Epithelial cell of proximal tubule (primary cell): ENCODE results near the gene NKAP. TPM values are rescaled to one million over a fixed set of nuclear protein-coding genes. Genes with fewer than 3 reads are reported as not detected.
A peak's percentile ranks its signal among the peaks of the same experiment; 100 is the strongest.
"Not testable (repeated sequence)": the region's sequence is repeated elsewhere in the genome, so short reads cannot be mapped to it uniquely, and the experiment has no call there.

Experiments
- DNase-seq: peaks from one replicate; pipeline ENCODE4 v3.0.0-alpha.2; 2011; ENCODE audit warnings: low read depth
- H3K4me3 ChIP-seq: 2 replicates; pipeline ENCODE4 v1.5.1; 2011; ENCODE audit warnings: low read depth, mild to moderate bottlenecking, low read length
- total RNA-seq: library from RNA; depleted of rRNA; stranded (reverse); fragments of >200 nt; gene quantifications from 2 replicates; pipeline ENCODE4 v1.2.3, GENCODE V29; 2015
- TF ChIP-seq, protein P1 (sequence below): conservative IDR thresholded peaks from 2 replicates; pipeline ENCODE4 v1.5.1; 2012; ENCODE audit warnings: low read depth, mild to moderate bottlenecking, low read length

NKAP gene
- total RNA-seq, 1 donor from 2014 or later: 3.2 TPM

DNA sequence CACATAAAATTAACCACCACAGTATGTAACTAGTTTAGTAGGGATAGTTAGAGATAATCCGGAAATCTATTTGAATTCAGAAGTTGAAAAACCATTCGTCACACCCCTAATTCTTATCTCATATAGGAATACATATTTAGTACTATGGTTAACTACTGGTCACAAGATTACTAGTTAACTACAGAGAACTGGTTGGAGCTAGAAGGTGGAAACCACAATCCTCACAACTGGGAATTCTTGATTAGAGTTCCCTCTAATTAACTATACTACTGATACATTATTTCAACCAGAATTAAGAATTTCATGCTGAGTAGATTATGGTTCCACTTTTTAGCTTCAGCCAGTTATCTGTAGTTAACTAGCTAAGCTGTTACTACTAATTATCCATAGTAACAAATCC is 39.9 kb upstream of the NKAP start:
- no peak overlapping the region for H3K4me3 ChIP-seq
- DNase-seq: no peak
- TF ChIP-seq, protein P1, sequence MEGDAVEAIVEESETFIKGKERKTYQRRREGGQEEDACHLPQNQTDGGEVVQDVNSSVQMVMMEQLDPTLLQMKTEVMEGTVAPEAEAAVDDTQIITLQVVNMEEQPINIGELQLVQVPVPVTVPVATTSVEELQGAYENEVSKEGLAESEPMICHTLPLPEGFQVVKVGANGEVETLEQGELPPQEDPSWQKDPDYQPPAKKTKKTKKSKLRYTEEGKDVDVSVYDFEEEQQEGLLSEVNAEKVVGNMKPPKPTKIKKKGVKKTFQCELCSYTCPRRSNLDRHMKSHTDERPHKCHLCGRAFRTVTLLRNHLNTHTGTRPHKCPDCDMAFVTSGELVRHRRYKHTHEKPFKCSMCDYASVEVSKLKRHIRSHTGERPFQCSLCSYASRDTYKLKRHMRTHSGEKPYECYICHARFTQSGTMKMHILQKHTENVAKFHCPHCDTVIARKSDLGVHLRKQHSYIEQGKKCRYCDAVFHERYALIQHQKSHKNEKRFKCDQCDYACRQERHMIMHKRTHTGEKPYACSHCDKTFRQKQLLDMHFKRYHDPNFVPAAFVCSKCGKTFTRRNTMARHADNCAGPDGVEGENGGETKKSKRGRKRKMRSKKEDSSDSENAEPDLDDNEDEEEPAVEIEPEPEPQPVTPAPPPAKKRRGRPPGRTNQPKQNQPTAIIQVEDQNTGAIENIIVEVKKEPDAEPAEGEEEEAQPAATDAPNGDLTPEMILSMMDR: no peak

DNA sequence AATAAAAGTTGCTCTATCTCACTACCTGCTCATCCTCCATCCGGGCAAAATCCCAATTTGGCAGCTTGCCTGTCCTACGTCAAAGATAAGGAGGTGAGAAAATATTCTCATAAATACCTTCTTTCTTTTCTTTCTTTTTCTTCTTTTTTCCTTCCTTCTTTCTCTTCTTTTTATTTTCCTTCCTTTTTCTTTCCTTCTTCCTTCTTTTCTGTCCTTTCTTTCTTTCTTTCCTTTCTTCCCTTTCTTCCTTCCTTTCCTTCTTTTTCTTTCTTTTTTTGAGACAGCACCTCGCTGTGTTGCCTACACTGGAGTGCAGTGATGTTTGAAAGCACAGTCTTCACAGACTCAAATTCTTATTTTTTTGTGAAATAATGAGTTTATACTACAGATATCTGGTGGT is 38.6 kb upstream of the NKAP start:
- TF ChIP-seq, protein P1: no peak

DNA sequence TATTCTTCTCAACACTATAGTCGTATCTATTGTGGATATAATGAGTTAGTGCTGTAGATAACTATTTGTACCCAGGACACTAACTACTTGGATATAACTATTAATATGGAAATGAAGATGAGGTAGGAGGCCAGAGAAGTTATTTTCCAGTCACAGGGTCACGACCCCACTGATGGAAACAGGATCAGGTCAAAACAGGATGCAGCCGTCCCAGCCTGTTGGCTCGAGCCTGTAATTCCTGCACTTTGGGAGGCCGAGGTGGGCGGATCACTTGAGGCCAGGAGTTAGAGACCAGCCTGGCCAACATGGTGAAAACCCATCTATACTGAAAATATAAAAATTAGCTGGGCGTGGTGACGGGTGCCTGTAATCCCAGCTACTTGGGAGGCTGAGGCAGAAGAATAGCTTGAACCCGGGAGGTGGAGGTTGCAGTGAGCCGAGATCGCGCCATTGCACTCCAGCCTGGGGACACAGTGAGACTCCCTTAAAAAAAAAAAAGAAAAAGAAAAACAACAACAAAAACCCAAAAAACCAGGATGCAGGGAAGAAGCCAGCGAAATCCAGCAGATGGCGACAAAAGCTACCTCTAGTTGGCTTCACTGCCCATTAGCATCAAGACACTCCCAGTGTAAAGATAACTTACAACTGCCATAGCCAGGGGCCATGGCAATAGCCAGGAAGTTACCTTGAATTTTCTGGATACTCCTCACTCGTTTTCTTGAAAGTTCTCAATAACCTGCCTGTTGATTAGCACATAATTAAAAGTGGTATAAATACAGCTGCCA is 37.9 kb upstream of the NKAP start:
- no peak for DNase-seq
- TF ChIP-seq, protein P1: peak; percentile 56
- H3K4me3 ChIP-seq: no peak overlapping the region

More for the DNA sequence above, 38.6 kb upstream of the NKAP start:
- no peak for DNase-seq
- no peak overlapping the region for H3K4me3 ChIP-seq

DNA sequence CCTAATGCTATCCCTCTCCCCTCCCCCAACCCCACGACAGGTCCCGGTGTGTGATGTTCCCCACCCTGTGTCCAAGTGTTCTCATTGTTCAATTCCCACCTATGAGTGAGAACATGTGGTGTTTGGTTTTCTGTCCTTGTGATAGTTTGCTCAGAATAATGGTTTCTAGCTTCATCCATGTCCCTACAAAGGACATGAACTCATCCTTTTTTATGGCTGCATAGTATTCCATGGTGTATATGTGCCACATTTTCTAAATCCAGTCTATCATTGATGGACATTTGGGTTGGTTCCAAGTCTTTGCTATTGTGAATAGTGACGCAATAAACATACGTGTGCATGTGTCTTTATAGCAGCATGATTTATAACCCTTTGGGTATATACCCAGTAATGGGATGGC is 33.6 kb upstream of the NKAP start:
- not testable (repeated sequence) for DNase-seq, H3K4me3 ChIP-seq

DNA sequence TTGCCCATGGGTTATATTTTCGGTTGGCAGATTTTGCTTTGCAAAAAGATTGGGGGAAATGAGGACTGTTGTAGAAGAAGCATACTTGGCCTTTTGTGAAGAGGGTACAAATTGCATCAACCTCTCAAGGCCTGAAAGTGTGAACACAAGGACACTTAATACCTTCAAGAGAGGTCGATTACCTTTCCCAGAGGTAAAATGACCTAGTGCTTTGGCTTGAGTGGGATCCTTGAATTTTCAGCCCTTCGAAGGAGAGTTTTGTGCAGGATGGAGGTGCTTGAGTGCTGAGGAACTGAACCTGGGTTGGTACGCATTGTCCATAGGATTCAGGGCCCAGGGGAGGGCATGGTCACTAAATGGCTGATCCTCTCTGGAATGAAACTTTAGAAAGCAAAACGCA is 27.6 kb upstream of the NKAP start:
- TF ChIP-seq, protein P1: no peak
- no peak overlapping the region for H3K4me3 ChIP-seq
- no peak for DNase-seq

DNA sequence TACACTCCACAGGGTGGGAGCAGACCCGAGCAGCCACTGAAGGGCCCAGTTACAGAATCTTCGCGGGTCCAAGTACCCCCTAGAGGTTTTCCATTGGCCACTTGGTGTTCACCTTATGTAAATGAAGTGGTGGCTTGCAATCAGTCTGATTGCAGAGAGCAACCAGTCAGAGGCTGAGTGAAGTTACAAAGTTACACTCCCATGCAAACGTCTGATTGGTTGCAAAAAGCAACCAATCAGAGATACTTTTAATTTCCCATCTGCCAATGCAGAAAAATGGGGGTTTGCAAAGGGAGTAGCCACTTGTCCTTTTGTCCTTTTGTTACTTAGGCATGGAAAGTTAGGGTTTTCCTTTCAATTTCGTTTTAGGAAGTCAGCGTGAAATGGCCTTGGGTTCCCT is 27.0 kb upstream of the NKAP start:
- DNase-seq: no peak
- TF ChIP-seq, protein P1: no peak
- no peak overlapping the region for H3K4me3 ChIP-seq

DNA sequence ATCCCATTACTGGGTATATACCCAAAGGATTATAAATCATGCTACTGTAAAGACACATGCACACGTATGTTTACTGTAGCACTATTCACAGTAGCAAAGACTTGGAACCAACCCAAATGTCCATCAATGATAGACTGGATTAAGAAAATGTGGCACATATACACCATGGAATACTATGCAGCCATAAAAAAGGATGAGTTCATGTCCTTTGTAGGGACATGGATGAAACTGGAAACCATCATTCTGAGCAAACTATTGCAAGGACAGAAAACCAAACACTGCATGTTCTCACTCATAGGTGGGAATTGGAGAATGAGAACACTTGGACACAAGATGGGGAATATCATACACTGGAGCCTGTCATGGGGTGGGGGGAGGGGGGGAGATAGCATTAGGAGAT is 23.3 kb upstream of the NKAP start:
- H3K4me3 ChIP-seq, DNase-seq: not testable (repeated sequence)

DNA sequence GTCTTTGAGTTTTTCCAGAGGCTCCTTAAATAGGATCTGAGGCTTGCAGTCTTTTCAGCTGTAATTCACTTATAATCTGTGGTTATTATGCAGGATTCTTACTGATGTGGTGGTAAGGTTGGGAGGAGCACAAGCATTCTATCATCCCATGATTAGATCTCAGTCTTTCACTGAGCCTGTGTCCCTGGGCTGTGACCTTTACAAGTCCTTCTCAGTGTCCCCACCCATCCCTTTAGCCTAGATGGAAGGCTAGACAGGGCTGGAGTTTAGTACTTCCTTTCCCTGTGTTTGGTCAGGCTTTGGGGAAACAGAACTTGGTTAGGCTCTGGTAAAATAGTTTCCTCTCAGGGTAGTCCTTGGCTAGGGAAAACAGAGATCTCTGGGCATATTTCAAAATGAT is 17.1 kb upstream of the NKAP start:
- H3K4me3 ChIP-seq: no peak overlapping the region
- no peak for DNase-seq
- TF ChIP-seq, protein P1: no peak

DNA sequence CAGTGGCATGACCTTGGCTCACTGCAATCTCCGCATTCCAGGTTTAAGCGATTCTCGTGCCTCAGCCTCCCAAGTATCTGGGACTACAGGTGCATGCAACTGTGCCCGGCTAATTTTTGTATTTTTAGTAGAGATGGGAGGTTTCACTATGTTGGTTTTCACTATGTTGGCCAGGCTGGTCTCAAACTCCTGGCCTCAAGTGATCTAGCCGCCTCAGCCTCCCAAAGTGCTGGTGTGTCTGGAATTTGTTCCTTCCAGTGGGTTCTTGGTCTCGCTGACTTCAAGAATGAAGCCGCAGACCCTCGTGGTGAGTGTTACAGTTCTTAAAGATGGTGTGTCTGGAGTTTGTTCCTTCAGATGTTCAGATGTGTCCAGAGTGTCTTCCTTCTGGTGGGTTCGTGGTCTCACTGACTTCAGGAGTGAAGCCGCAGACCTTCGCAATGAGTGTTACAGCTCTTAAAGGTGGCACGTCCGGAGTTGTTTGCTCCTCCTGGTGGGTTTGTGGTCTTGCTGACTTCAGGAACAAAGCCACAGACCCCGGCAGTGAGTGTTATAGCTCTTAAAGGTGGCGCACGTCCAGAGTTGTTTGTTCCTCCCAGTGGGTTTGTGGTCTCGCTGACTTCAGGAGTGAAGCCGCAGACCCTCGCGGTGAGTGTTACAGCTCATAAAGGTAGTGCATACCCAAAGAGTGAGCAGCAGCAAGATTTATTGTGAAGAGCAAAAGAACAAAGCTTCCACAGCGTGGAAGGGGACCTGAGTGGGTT is 12.4 kb upstream of the NKAP start:
- DNase-seq, H3K4me3 ChIP-seq: not testable (repeated sequence)
